Hepatocyte (in vitro differentiated cells): ENCODE data around the gene MYBPC1.
"Not testable (repeated sequence)": the region's sequence is repeated elsewhere in the genome, so short reads cannot be mapped to it uniquely, and the experiment has no call there.

Experiments
- EZH2 ChIP-seq: fragments of 200-600 bp; sonication (generic); IDR thresholded peaks from 2 replicates; pipeline ENCODE4 v1.6.1; 2016; ENCODE audit warnings: antibody characterized with exemption, mild to moderate bottlenecking, borderline replicate concordance
- EZH2phosphoT487 ChIP-seq: fragments of 200-600 bp; sonication (generic); IDR thresholded peaks from one replicate; pipeline ENCODE4 v1.6.1; 2018; ENCODE audit warnings: antibody characterized with exemption, mild to moderate bottlenecking, low read depth, moderate library complexity; ENCODE audit not compliant: unreplicated experiment, severe bottlenecking
- TF ChIP-seq, protein P1 (sequence below): fragments of 200-600 bp; sonication (generic); IDR thresholded peaks from 2 replicates; pipeline ENCODE4 v1.5.1; 2016; ENCODE audit warnings: antibody characterized with exemption, mild to moderate bottlenecking; ENCODE audit not compliant: poor library complexity

GRCh38 chr12:101558726-101559125 lies 36.0 kb upstream of the MYBPC1 start:
- not testable (repeated sequence) for TF ChIP-seq EZH2, EZH2phosphoT487
- TF ChIP-seq, protein P1, sequence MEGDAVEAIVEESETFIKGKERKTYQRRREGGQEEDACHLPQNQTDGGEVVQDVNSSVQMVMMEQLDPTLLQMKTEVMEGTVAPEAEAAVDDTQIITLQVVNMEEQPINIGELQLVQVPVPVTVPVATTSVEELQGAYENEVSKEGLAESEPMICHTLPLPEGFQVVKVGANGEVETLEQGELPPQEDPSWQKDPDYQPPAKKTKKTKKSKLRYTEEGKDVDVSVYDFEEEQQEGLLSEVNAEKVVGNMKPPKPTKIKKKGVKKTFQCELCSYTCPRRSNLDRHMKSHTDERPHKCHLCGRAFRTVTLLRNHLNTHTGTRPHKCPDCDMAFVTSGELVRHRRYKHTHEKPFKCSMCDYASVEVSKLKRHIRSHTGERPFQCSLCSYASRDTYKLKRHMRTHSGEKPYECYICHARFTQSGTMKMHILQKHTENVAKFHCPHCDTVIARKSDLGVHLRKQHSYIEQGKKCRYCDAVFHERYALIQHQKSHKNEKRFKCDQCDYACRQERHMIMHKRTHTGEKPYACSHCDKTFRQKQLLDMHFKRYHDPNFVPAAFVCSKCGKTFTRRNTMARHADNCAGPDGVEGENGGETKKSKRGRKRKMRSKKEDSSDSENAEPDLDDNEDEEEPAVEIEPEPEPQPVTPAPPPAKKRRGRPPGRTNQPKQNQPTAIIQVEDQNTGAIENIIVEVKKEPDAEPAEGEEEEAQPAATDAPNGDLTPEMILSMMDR = not testable (repeated sequence)
